OCI-LY1 (cell line): Measurements from ENCODE around the gene CMTM4.

ENCODE experiments used
- H2AFZ ChIP-seq: fragments of 200-600 bp; sonication (generic), shearing (Covaris generic); 2 replicates; pipeline ENCODE4 v1.6.0; 2014; ENCODE audit warnings: antibody characterized with exemption, mild to moderate bottlenecking, low read length
- H3F3A ChIP-seq: fragments of 200-600 bp; sonication (generic), shearing (Covaris generic); 2 replicates; pipeline ENCODE4 v1.6.0; 2014; ENCODE audit warnings: mild to moderate bottlenecking, antibody characterized with exemption, low read length, moderate library complexity; ENCODE audit not compliant: insufficient read depth
- H3K27ac ChIP-seq: fragments of 200-600 bp; sonication (generic); 2 replicates; pipeline ENCODE4 v1.5.1; 2014; ENCODE audit warnings: low read length, mixed run types, mild to moderate bottlenecking, low read depth; ENCODE audit not compliant: poor library complexity, severe bottlenecking
- H3K27me3 ChIP-seq: fragments of 200-600 bp; sonication (generic); 2 replicates; pipeline ENCODE4 v1.6.0; 2014; ENCODE audit warnings: antibody characterized with exemption, mild to moderate bottlenecking, low read length, moderate library complexity; ENCODE audit not compliant: insufficient read depth
- H3K36me3 ChIP-seq: fragments of 200-600 bp; sonication (generic); 2 replicates; pipeline ENCODE4 v1.6.1; 2014; ENCODE audit warnings: mild to moderate bottlenecking, antibody characterized with exemption, low read length, moderate library complexity, mixed read lengths; ENCODE audit not compliant: insufficient read depth
- H3K4me1 ChIP-seq: fragments of 200-600 bp; sonication (generic); 2 replicates; pipeline ENCODE4 v1.5.1; 2014; ENCODE audit warnings: mild to moderate bottlenecking, low read length, moderate library complexity; ENCODE audit not compliant: insufficient read depth, severe bottlenecking
- H3K4me2 ChIP-seq: fragments of 200-600 bp; sonication (generic), shearing (Covaris generic); 2 replicates; pipeline ENCODE4 v1.6.1; 2014; ENCODE audit warnings: low read length
- H3K4me3 ChIP-seq: fragments of 200-600 bp; sonication (generic); 2 replicates; pipeline ENCODE4 v1.5.1; 2014; ENCODE audit warnings: low read length, low read depth, mild to moderate bottlenecking, mixed read lengths; ENCODE audit not compliant: poor library complexity, severe bottlenecking
- H3K79me2 ChIP-seq: fragments of 200-600 bp; shearing (Covaris generic); 2 replicates; pipeline ENCODE4 v1.6.1; 2016; ENCODE audit warnings: mixed run types, low read length, mixed read lengths; ENCODE audit not compliant: insufficient read depth
- H3K9ac ChIP-seq: fragments of 200-600 bp; sonication (generic), shearing (Covaris generic); 2 replicates; pipeline ENCODE4 v1.6.1; 2014; ENCODE audit warnings: mild to moderate bottlenecking, low read length, mixed read lengths
- H3K9me2 ChIP-seq: fragments of 200-600 bp; sonication (generic), shearing (Covaris generic); 2 replicates; pipeline ENCODE4 v1.6.1; 2014; ENCODE audit warnings: low read depth, mild to moderate bottlenecking, low read length, mixed read lengths
- H3K9me3 ChIP-seq: fragments of 200-600 bp; shearing (Covaris generic); 2 replicates; pipeline ENCODE4 v1.6.1; 2014; ENCODE audit warnings: low read length, mixed read lengths
- H4K20me1 ChIP-seq: fragments of 200-600 bp; sonication (generic), shearing (Covaris generic); 2 replicates; pipeline ENCODE4 v1.6.0; 2016; ENCODE audit warnings: mild to moderate bottlenecking, low read length; ENCODE audit not compliant: insufficient read depth
- EZH2 ChIP-seq: fragments of 200-600 bp; sonication (generic), shearing (Covaris generic); IDR thresholded peaks from 2 replicates; pipeline ENCODE4 v1.8.0; 2017; ENCODE audit warnings: borderline replicate concordance, mixed run types, mild to moderate bottlenecking, antibody characterized with exemption, low read length, moderate library complexity, mixed read lengths
- TF ChIP-seq, protein P1 (sequence below): fragments of 200-600 bp; sonication (generic), shearing (Covaris generic); IDR thresholded peaks from 2 replicates; pipeline ENCODE4 v1.5.1; 2017; ENCODE audit warnings: mild to moderate bottlenecking, antibody characterized with exemption, low read length, moderate library complexity, mixed read lengths

CMTM4 gene

DNA sequence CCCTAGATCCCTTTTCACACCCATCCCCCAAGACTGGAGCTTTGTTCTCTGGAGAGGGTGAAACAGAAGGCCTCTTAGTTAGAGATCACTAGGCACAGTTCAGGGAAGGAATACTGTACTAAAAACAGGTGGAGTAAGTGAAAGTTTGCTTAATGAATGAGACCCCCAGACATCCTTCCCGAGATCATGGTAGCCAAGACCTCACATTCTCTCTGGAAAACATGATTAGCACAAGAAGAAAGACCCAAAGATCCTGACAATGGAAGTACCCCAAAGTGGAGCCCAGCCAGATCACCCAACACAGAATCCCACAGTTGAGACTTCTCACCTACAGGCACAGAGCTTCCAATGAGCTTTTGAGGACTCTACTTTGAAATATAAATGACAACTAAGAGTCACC is 3.4 kb upstream of the CMTM4 start:
- Histone ChIP-seq H3K27ac (no peak overlapping the region), H3K36me3 (no peaks in the 10 kb centered on the region), H3F3A (no peaks in the 10 kb centered on the region), H3K9me2 (no peaks in the 10 kb centered on the region), H3K9ac (no peak overlapping the region), H3K4me3 (no peak overlapping the region), H3K79me2 (no peaks in the 10 kb centered on the region), H3K4me2 (no peak overlapping the region), H3K27me3 (peaks cover 4% of the 10 kb centered on the region), H3K9me3 (no peaks in the 10 kb centered on the region), H2AFZ (no peak overlapping the region), H3K4me1 (peaks cover 14% of the 10 kb centered on the region), H4K20me1 (no peaks in the 10 kb centered on the region)
- no peak for TF ChIP-seq EZH2
- TF ChIP-seq, protein P1, sequence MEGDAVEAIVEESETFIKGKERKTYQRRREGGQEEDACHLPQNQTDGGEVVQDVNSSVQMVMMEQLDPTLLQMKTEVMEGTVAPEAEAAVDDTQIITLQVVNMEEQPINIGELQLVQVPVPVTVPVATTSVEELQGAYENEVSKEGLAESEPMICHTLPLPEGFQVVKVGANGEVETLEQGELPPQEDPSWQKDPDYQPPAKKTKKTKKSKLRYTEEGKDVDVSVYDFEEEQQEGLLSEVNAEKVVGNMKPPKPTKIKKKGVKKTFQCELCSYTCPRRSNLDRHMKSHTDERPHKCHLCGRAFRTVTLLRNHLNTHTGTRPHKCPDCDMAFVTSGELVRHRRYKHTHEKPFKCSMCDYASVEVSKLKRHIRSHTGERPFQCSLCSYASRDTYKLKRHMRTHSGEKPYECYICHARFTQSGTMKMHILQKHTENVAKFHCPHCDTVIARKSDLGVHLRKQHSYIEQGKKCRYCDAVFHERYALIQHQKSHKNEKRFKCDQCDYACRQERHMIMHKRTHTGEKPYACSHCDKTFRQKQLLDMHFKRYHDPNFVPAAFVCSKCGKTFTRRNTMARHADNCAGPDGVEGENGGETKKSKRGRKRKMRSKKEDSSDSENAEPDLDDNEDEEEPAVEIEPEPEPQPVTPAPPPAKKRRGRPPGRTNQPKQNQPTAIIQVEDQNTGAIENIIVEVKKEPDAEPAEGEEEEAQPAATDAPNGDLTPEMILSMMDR: no peak

DNA sequence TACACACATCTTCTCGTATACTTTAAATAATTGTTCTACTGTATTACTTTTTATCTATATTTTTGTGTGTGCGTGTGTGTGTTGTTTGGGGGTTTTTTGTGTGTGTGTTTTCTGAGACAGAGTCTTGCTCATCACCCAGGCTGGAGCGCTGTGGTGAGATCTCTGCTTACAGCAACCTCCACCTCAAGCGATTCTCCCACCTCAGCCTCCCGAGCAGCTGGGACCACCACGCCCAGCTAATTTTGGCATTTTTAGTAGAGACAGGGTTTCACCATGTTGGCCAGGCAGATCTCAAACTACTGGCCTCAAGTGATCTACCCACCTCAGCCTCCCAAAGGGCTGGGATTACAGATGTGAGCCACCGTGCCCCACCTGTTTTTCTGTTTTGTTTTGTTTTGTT is 1.5 kb upstream of the CMTM4 start:
- no peak overlapping the region for H2AFZ ChIP-seq
- H3K36me3 ChIP-seq: no peaks in the 10 kb centered on the region
- no peaks in the 10 kb centered on the region for H3K9me2 ChIP-seq
- no peak overlapping the region for H3K27ac ChIP-seq
- H3K4me1 ChIP-seq: peaks cover 14% of the 10 kb centered on the region
- no peak for TF ChIP-seq EZH2
- H3K4me3 ChIP-seq: no peak overlapping the region
- no peaks in the 10 kb centered on the region for H3F3A ChIP-seq
- H3K27me3 ChIP-seq: peaks cover 4% of the 10 kb centered on the region; the same call in 1 of the 2 replicates
- H4K20me1 ChIP-seq: no peaks in the 10 kb centered on the region
- no peak overlapping the region for H3K9ac ChIP-seq
- no peaks in the 10 kb centered on the region for H3K9me3 ChIP-seq
- H3K4me2 ChIP-seq: no peak overlapping the region
- no peaks in the 10 kb centered on the region for H3K79me2 ChIP-seq

DNA sequence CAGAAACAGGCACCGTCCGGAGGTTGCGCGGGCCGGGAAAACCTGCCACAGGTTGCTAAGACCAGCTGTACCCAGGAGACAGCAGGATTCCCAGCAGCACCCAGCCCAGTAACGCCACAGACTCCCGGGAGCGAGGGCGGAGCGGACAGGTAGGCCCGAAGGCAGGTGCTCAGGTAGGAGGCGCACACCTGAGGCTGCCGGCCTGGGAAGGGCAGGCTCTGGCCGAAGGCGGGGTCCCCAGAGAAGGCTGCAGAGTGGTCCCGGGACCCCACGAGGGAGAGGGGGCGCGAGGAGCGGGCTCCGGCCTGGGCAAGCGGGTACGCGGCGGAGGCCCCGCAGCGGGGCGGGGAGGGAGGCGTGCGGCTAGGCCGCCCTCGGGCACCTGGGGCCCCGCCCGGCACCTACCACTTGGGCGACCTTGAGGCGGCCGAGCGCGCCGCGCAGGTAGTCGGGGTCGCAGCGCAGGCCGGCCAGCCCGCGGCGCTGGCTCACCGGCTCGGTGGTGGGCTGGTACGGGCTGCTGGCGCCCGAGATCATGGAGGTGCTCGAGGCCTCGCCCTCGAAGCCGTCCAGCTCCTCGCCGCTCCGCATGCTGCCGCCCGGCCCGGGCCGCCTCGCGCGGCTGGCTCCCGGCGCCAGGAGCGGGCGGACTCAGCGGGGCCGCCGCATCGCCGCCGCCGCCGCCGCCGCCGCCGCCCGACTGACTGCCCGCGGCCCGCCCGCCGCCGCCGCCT is 441 bp downstream of the CMTM4 start:
- Histone ChIP-seq H3K27ac (no peak overlapping the region), H2AFZ (no peak overlapping the region), H3K9me2 (no peaks in the 10 kb centered on the region), H3F3A (no peaks in the 10 kb centered on the region), H3K36me3 (no peaks in the 10 kb centered on the region), H3K9ac (peak overlapping the region; percentile 50; the same call in 1 of the 2 replicates), H3K4me2 (peak overlapping the region; percentile 80), H3K4me1 (peaks cover 14% of the 10 kb centered on the region), H4K20me1 (no peaks in the 10 kb centered on the region), H3K9me3 (no peaks in the 10 kb centered on the region), H3K4me3 (peak overlapping the region; percentile 73), H3K79me2 (no peaks in the 10 kb centered on the region), H3K27me3 (peaks cover 1% of the 10 kb centered on the region; the same call in 1 of the 2 replicates)
- TF ChIP-seq EZH2: no peak
- TF ChIP-seq, protein P1: no peak

DNA sequence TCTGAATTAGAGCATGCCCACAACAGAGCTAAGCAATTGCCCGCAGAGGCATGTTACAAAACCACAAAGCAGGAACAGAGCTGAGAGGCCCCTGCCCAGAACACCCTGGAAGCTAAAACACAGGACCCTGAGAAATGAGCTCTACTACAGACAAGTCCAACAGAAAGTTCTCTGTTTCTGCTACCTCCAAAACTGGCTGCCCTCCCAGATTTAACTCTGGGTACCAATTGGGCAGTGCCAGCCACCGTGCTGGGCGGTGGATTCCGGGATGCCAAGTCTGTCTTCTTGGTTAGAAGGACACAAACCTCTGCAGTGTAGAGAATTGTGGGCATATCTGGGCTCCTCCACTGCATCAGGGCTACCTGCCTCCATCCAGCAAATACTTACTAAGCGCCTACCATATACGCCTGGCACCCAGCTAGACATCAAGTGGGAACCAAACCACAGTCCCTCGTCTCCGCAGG is 1.0 kb downstream of the CMTM4 start:
- no peaks in the 10 kb centered on the region for H3K9me2 ChIP-seq
- H3K4me1 ChIP-seq: peaks cover 14% of the 10 kb centered on the region
- no peaks in the 10 kb centered on the region; the same call in 1 of the 2 replicates for H3K27me3 ChIP-seq
- no peak overlapping the region for H3K27ac ChIP-seq
- TF ChIP-seq, protein P1: no peak
- TF ChIP-seq EZH2: no peak
- H3K4me3 ChIP-seq: peak overlapping the region; percentile 73
- no peaks in the 10 kb centered on the region for H3K9me3 ChIP-seq
- H4K20me1 ChIP-seq: no peaks in the 10 kb centered on the region
- H2AFZ ChIP-seq: no peak overlapping the region
- no peaks in the 10 kb centered on the region for H3F3A ChIP-seq
- no peak overlapping the region; the same call in 1 of the 2 replicates for H3K9ac ChIP-seq
- H3K36me3 ChIP-seq: no peaks in the 10 kb centered on the region
- H3K4me2 ChIP-seq: peak overlapping the region; percentile 80; the same call in 1 of the 2 replicates
- H3K79me2 ChIP-seq: no peaks in the 10 kb centered on the region
